Fibroblast of lung (primary cell): ENCODE measurements around the gene NUP210L.

Experiments
- EZH2 ChIP-seq: IDR thresholded peaks from 2 replicates; pipeline ENCODE4 v1.5.1; 2012; ENCODE audit warnings: low read length, control low read depth, mild to moderate bottlenecking; ENCODE audit errors: missing control alignments
- TF ChIP-seq, protein P1 (sequence below), 2 donors: IDR thresholded peaks in 1 of 2; conservative IDR thresholded peaks in 1 of 2; 1 replicate in 1 of 2; 2 replicates in 1 of 2; pipeline ENCODE4 v1.5.1; 2011 to 2012; ENCODE audit warnings: low read length in 2 of 2, control low read depth in 1 of 2, inconsistent platforms in 1 of 2, low read depth in 1 of 2, mild to moderate bottlenecking in 1 of 2

DNA sequence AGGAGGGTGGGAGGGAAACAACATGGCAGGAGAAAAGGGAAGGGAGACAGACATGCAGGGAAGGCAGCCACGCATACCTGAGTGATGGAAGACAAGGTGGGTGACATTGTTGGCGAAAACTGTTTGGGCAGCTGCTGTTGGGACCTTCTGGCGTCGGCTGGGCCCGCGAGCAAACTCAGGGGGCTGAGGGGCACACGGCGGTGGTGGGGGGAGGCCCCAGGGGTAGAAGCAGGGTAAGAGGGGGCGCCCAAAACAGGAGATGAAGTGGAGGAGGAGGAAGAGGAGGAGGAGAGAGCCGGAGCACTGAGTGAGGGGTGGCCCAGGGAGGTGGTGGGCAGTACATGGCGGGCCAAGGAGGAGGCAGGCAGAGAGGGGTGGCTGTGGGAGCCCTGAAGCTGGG is 203.7 kb downstream of the NUP210L start:
- no peak for TF ChIP-seq EZH2
- TF ChIP-seq, protein P1, sequence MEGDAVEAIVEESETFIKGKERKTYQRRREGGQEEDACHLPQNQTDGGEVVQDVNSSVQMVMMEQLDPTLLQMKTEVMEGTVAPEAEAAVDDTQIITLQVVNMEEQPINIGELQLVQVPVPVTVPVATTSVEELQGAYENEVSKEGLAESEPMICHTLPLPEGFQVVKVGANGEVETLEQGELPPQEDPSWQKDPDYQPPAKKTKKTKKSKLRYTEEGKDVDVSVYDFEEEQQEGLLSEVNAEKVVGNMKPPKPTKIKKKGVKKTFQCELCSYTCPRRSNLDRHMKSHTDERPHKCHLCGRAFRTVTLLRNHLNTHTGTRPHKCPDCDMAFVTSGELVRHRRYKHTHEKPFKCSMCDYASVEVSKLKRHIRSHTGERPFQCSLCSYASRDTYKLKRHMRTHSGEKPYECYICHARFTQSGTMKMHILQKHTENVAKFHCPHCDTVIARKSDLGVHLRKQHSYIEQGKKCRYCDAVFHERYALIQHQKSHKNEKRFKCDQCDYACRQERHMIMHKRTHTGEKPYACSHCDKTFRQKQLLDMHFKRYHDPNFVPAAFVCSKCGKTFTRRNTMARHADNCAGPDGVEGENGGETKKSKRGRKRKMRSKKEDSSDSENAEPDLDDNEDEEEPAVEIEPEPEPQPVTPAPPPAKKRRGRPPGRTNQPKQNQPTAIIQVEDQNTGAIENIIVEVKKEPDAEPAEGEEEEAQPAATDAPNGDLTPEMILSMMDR (conservative IDR thresholded peaks at IDR 0.05 in 1 of 2, IDR thresholded peaks at IDR 0.05 in 1 of 2; ENCODE audit: low read depth in 1 of 2, low read length in 2 of 2), result no peak
